Central memory CD4-positive, alpha-beta T cell (primary cell): ENCODE measurements around the gene DNAJC6.
A peak's percentile ranks its signal among the peaks of the same experiment; 100 is the strongest.
"Not testable (repeated sequence)": the region's sequence is repeated elsewhere in the genome, so short reads cannot be mapped to it uniquely, and the experiment has no call there.

Experiments
- DNase-seq: peaks from one replicate; pipeline ENCODE4 v3.0.0; 2022
- total RNA-seq, 3 experiments: gene quantifications; one replicate each; lab custom pipeline; 2026; lab: John Stamatoyannopoulos, UW

DNAJC6 gene
- 2.5 to 7.2 (median 7.2) reads per million in 3 experiments for total RNA-seq

- peak; percentile 16 for DNase-seq
Observed at GRCh38 chr1:65309304-65310077, at the start of gene DNAJC6. DNAJC6 (plus strand) TSS chr1:65309543; CDS start chr1:65309746, 203 bp downstream.

GRCh38 chr1:65259816-65260215 is 49.5 kb upstream of the DNAJC6 start:
- DNase-seq, result no peak

- no peak for DNase-seq
Observed at GRCh38 chr1:65260851-65261473, 48.4 kb upstream of the DNAJC6 start.

GRCh38 chr1:65263286-65263685 is 46.1 kb upstream of the DNAJC6 start:
- DNase-seq, result no peak

- DNase-seq, result no peak
Observed at GRCh38 chr1:65264197-65264929, 45.0 kb upstream of the DNAJC6 start.

- no peak for DNase-seq
Observed at GRCh38 chr1:65265296-65265650, 44.1 kb upstream of the DNAJC6 start.

- DNase-seq, result peak; percentile 39
Observed at GRCh38 chr1:65265651-65266351, 43.5 kb upstream of the DNAJC6 start.

- no peak for DNase-seq
Observed at GRCh38 chr1:65266476-65266875, 42.9 kb upstream of the DNAJC6 start.

- DNase-seq, result no peak
Observed at GRCh38 chr1:65267271-65267670, 42.1 kb upstream of the DNAJC6 start.

- DNase-seq, result no peak
Observed at GRCh38 chr1:65267683-65268082, 41.7 kb upstream of the DNAJC6 start.

GRCh38 chr1:65269612-65270011 is 39.7 kb upstream of the DNAJC6 start:
- DNase-seq, result no peak

- DNase-seq, result no peak
Observed at GRCh38 chr1:65276197-65276939, 33.0 kb upstream of the DNAJC6 start.

GRCh38 chr1:65277605-65278347 is 31.6 kb upstream of the DNAJC6 start:
- no peak for DNase-seq

- DNase-seq, result no peak
Observed at GRCh38 chr1:65278376-65279069, 30.8 kb upstream of the DNAJC6 start.

GRCh38 chr1:65279070-65279779 is 30.1 kb upstream of the DNAJC6 start:
- no peak for DNase-seq

- DNase-seq, result no peak
Observed at GRCh38 chr1:65281846-65282245, 27.5 kb upstream of the DNAJC6 start.

GRCh38 chr1:65284229-65284628 is 25.1 kb upstream of the DNAJC6 start:
- no peak for DNase-seq

GRCh38 chr1:65289449-65289848 is 19.9 kb upstream of the DNAJC6 start:
- no peak for DNase-seq

- not testable (repeated sequence) for DNase-seq
Observed at GRCh38 chr1:65291818-65292217, 17.5 kb upstream of the DNAJC6 start.
